ENCODE results near the gene TMEM116.

The TMEM116 gene

DNA sequence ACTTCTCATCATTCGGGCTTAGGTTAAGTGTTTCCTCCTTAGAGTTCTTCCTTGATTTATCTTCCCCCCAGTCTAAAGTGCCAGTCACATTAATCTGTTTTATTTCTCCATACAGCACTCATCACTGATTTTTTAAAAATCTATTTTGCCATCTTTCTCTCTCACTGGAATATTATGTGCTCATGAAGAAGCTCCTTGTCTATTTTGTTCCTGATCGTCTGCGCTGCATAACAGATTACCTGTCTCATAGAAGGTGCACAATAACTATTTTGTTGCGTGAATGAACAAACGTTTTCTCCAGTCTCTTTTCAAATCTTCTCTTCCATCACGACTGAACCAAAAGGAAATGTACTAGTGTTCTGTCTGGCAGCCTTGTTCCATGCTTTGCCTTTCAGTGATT lies 3.0 kb upstream of the TMEM116 start:
- TF ChIP-seq CEBPB (IDR thresholded peaks at IDR 0.05) (no peak), YY1 (IDR thresholded peaks at IDR 0.05; ENCODE audit: low read depth) (no peak), ZBTB7A (IDR thresholded peaks at IDR 0.05; ENCODE audit: low read depth) (no peak), USF1 (IDR thresholded peaks at IDR 0.05) (no peak), EGR1 (IDR thresholded peaks at IDR 0.05) (no peak), RAD21 (IDR thresholded peaks at IDR 0.05; ENCODE audit: low read depth) (no peak), FOXM1 (IDR thresholded peaks at IDR 0.05; ENCODE audit: borderline replicate concordance, low read depth) (no peak), CREB1 (IDR thresholded peaks at IDR 0.05; ENCODE audit: low read depth) (no peak), TAF1 (IDR thresholded peaks at IDR 0.05; ENCODE audit: low read depth) (no peak), TEAD4 (IDR thresholded peaks at IDR 0.05) (no peak), TCF12 (IDR thresholded peaks at IDR 0.05; ENCODE audit: low read depth) (no peak), NFIC (IDR thresholded peaks at IDR 0.05) (no peak), EP300 (IDR thresholded peaks at IDR 0.05; ENCODE audit: borderline replicate concordance) (no peak)
- TF ChIP-seq, protein P1, sequence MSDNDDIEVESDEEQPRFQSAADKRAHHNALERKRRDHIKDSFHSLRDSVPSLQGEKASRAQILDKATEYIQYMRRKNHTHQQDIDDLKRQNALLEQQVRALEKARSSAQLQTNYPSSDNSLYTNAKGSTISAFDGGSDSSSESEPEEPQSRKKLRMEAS (IDR thresholded peaks at IDR 0.05), result no peak
- TF ChIP-seq, protein P2, sequence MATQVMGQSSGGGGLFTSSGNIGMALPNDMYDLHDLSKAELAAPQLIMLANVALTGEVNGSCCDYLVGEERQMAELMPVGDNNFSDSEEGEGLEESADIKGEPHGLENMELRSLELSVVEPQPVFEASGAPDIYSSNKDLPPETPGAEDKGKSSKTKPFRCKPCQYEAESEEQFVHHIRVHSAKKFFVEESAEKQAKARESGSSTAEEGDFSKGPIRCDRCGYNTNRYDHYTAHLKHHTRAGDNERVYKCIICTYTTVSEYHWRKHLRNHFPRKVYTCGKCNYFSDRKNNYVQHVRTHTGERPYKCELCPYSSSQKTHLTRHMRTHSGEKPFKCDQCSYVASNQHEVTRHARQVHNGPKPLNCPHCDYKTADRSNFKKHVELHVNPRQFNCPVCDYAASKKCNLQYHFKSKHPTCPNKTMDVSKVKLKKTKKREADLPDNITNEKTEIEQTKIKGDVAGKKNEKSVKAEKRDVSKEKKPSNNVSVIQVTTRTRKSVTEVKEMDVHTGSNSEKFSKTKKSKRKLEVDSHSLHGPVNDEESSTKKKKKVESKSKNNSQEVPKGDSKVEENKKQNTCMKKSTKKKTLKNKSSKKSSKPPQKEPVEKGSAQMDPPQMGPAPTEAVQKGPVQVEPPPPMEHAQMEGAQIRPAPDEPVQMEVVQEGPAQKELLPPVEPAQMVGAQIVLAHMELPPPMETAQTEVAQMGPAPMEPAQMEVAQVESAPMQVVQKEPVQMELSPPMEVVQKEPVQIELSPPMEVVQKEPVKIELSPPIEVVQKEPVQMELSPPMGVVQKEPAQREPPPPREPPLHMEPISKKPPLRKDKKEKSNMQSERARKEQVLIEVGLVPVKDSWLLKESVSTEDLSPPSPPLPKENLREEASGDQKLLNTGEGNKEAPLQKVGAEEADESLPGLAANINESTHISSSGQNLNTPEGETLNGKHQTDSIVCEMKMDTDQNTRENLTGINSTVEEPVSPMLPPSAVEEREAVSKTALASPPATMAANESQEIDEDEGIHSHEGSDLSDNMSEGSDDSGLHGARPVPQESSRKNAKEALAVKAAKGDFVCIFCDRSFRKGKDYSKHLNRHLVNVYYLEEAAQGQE (IDR thresholded peaks at IDR 0.05; ENCODE audit: low read depth), result no peak

DNA sequence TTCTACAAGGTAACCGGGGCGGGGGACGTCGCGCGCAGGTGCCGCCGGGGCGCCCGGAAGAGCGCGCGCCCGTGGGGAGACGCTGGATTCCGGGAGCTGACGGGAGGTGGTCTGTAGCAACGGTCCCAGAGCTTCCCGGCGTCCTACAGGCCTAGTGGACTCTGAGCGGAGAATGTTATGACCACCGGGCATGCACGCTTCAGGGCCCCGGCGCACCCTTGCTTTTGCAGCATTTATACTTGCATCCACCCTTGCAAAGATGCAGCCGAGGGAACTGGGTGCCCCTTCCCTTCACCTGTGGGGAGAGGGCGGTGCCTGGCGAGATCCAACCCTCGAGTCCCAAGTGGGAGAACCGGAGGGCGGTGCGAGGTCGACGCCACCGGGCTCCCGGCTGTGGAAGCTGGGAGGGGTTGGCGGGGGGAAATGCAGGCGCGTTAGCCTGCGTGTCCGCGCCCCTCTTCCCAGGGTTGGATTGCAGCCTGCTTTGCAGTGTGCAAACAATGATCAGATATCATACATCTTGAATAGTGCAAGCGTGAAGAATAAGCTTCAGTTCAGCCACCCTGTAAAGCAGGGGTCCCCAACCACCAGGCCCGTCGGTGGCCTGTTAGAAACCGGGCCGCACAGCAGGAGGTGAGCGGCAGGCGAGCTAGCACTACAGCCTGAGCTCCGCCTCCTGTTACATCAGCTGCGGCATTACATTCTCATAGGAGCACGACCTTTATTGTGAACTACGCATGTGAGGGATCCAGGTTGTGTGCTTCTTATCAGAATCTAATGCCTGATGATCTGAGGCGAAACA lies 837 bp upstream of the TMEM116 start:
- TF ChIP-seq TAF1 (IDR thresholded peaks at IDR 0.05; ENCODE audit: low read depth), result no peak; the same call in 1 of the 2 replicates
- no peak for TF ChIP-seq EGR1 (IDR thresholded peaks at IDR 0.05)
- TF ChIP-seq YY1 (IDR thresholded peaks at IDR 0.05; ENCODE audit: low read depth), result no peak
- peak; percentile 81; the same call in 1 of the 2 replicates for TF ChIP-seq ZBTB7A (IDR thresholded peaks at IDR 0.05; ENCODE audit: low read depth)
- TF ChIP-seq EP300 (IDR thresholded peaks at IDR 0.05; ENCODE audit: borderline replicate concordance), result no peak
- 0 out of 2 replicates have a peak, but pooled peaks have one; percentile 7 for TF ChIP-seq NFIC (IDR thresholded peaks at IDR 0.05)
- no peak for TF ChIP-seq CREB1 (IDR thresholded peaks at IDR 0.05; ENCODE audit: low read depth)
- TF ChIP-seq FOXM1 (IDR thresholded peaks at IDR 0.05; ENCODE audit: borderline replicate concordance, low read depth), result no peak
- TF ChIP-seq TCF12 (IDR thresholded peaks at IDR 0.05; ENCODE audit: low read depth), result no peak
- no peak for TF ChIP-seq CEBPB (IDR thresholded peaks at IDR 0.05)
- no peak; the same call in 1 of the 2 replicates for TF ChIP-seq USF1 (IDR thresholded peaks at IDR 0.05)
- TF ChIP-seq, protein P2 (IDR thresholded peaks at IDR 0.05; ENCODE audit: low read depth), result no peak
- TF ChIP-seq RAD21 (IDR thresholded peaks at IDR 0.05; ENCODE audit: low read depth), result no peak
- no peak for TF ChIP-seq TEAD4 (IDR thresholded peaks at IDR 0.05)
- TF ChIP-seq, protein P1 (IDR thresholded peaks at IDR 0.05), result peak; percentile 62; the same call in 1 of the 2 replicates

DNA sequence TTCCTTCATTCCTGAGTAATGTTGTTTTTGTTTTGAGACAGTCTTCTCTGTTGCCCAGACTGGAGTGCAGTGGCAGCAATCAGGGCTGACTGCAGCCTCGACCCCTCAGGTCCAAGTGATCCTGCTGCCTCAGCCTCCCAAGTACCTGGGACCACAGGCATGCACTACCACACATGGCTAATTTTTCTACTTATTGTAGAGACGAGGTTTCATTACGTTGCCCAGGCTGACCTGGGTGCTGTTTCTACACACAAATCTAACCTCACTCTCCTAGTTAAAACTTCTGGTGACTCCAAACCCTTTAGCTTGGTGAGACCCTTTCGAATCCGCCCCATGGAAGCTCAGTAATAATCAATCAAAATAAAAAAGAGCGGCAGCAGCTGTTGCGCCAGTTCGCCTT lies 1.3 kb downstream of the TMEM116 start:
- TF ChIP-seq CREB1 (IDR thresholded peaks at IDR 0.05; ENCODE audit: low read depth), result no peak
- TF ChIP-seq TAF1 (IDR thresholded peaks at IDR 0.05; ENCODE audit: low read depth), result no peak
- no peak for TF ChIP-seq ZBTB7A (IDR thresholded peaks at IDR 0.05; ENCODE audit: low read depth)
- TF ChIP-seq NFIC (IDR thresholded peaks at IDR 0.05), result no peak
- TF ChIP-seq, protein P2 (IDR thresholded peaks at IDR 0.05; ENCODE audit: low read depth), result no peak
- no peak for TF ChIP-seq TEAD4 (IDR thresholded peaks at IDR 0.05)
- TF ChIP-seq TCF12 (IDR thresholded peaks at IDR 0.05; ENCODE audit: low read depth), result no peak
- TF ChIP-seq, protein P1 (IDR thresholded peaks at IDR 0.05), result no peak

Measured in Ishikawa (cell line).